Activated CD4-positive, alpha-beta T cell treated with anti-CD3 and anti-CD28 coated beads, Interleukin-2, amount 50 U/mL, for 4 hours (primary cell): ENCODE data around the gene IL4I1.
A peak's percentile ranks its signal among the peaks of the same experiment; 100 is the strongest.

Source experiments
- DNase-seq, 2 experiments: peaks; one replicate each; pipeline ENCODE4 v3.0.0-alpha.2; 2020

IL4I1 gene

GRCh38 chr19:49894879-49895565 is 1.7 kb downstream of the IL4I1 start:
- DNase-seq: no peak

GRCh38 chr19:49894011-49894664 is 2.5 kb downstream of the IL4I1 start:
- DNase-seq: no peak

- DNase-seq: no peak
These were observed 4.0 kb downstream of the IL4I1 start for GRCh38 chr19:49892716-49893115.

- no peak for DNase-seq
These were observed 5.3 kb downstream of the IL4I1 start for GRCh38 chr19:49891393-49891792.

GRCh38 chr19:49890349-49891311 is 6.1 kb downstream of the IL4I1 start:
- peak; percentile 65 to 69 for DNase-seq

GRCh38 chr19:49889687-49890348 is 6.9 kb downstream of the IL4I1 start:
- DNase-seq: peak; percentile 62 to 64

GRCh38 chr19:49889038-49889686 is 7.5 kb downstream of the IL4I1 start:
- no peak for DNase-seq

GRCh38 chr19:49888510-49888824 is 8.2 kb downstream of the IL4I1 start:
- DNase-seq: no peak

GRCh38 chr19:49887665-49888509 is 8.8 kb downstream of the IL4I1 start:
- DNase-seq: no peak

- no peak for DNase-seq
These were observed 9.5 kb downstream of the IL4I1 start for GRCh38 chr19:49887037-49887664.

GRCh38 chr19:49884760-49885159 is 11.9 kb downstream of the IL4I1 start:
- no peak for DNase-seq

- DNase-seq: no peak
These were observed 12.6 kb downstream of the IL4I1 start for GRCh38 chr19:49884109-49884508.

- DNase-seq: no peak
These were observed 13.6 kb downstream of the IL4I1 start for GRCh38 chr19:49883094-49883493.

- DNase-seq: no peak
These were observed 14.0 kb downstream of the IL4I1 start for GRCh38 chr19:49882643-49883042.

- DNase-seq: no peak
These were observed 14.9 kb downstream of the IL4I1 start for GRCh38 chr19:49881672-49882394.

GRCh38 chr19:49881186-49881585 is 15.5 kb downstream of the IL4I1 start:
- DNase-seq: no peak

GRCh38 chr19:49880162-49880869 is 16.4 kb downstream of the IL4I1 start:
- DNase-seq: no peak

GRCh38 chr19:49879243-49879963 is 17.3 kb downstream of the IL4I1 start:
- DNase-seq: no peak

- no peak for DNase-seq
These were observed 18.0 kb downstream of the IL4I1 start for GRCh38 chr19:49878744-49879070.
